NOMO-1 treated with DMSO at 0.1 percent for 48 hours (cell line): Measurements from ENCODE around the gene STK32B.
"Not testable (repeated sequence)": the region's sequence is repeated elsewhere in the genome, so short reads cannot be mapped to it uniquely, and the experiment has no call there.

Experiments used
- DNase-seq: peaks from one replicate; lab custom pipeline; 2025; ENCODE audit not compliant: unreplicated experiment; lab: John Stamatoyannopoulos, UW

STK32B gene

GRCh38 chr4:5157791-5158770, 106.8 kb downstream of the STK32B start:
- DNase-seq = no peak

- no peak for DNase-seq
Measured at GRCh38 chr4:5158825-5159224, 107.5 kb downstream of the STK32B start.

GRCh38 chr4:5160668-5161067, 109.4 kb downstream of the STK32B start:
- DNase-seq = no peak

GRCh38 chr4:5162909-5163508, 111.7 kb downstream of the STK32B start:
- DNase-seq = no peak

GRCh38 chr4:5164221-5164912, 113.1 kb downstream of the STK32B start:
- DNase-seq = no peak

DNA sequence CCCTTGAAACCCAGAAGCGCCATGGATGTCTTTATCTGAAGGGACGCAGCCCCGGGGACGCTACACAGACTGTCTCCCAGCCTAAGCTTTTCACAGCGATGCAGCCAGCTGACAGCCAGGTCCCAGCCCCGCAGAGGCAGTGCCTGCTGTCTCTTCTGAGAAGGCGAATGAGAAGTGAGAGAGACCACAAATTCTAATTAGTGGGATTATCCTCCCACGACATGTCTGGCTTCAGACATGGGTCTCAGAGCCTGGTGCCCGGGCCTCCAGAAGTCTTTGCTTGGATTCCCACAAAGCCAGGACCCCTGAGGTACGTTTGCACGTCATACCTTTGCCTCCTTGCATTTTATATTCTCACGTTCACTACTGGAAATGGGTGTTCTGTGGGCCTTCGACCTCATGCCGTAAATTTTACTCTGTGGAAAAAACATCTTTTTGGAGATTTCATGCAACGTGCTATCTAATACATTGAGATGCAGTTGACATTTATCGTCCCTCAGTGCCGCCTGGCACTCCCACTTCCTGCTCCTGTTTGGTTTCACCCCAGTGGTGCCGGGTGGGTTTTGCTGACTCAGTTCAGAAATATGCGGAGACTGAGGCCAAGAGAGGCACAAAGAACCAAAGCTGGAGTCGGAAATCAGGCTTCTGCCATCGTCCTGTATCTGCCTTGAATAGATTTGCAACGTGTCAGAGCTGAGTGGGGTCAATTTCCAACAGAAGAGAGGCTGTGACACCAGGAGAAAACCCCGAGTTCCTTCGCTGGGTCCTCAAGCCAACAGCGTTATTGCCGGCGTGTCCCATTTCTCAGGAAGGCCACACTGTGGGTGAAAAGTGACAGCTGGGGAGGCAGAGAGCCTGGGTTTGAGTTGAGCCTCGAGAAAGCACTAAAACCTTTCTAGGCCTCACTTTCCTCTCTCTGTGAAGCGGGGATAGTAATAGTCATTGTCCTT, 114.4 kb downstream of the STK32B start:
- no peak for DNase-seq

DNA sequence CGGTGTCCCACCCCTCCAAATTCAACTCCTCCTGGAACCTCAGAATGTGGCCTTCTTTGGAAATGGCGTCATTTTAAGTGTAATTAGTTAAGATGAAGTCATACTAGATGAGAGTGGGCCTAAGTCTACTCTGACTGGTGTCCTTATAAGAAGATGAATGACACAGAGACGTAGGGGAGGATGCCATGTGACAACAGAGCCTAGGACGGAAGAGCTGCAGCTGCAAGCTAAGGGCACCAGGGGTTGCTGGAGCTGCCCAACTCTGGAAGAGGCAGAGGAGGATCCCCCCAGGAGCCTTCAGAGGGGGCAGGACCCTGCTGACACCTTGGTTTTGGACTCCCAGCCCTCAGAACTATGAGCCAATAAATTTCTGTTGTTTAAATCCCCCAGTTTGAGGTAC, 115.1 kb downstream of the STK32B start:
- DNase-seq = no peak

DNA sequence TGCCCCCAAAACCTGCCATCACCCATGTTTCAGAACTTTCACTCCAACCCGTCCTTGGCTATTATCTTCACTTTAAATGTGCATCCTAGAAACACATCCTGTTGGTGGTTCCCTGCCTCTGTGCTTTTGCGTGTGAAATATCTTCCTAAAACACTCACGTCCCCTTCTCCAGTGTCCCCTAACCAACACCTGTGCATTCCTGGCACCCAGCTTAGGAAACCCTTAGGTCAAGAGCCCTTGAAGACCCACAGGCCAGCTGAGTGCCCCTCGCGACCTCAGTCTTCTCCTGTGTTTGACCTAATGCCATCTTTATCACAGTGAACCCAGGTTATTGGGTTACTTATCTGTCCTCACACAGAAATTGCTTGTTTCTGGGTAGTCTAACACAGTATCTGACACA, 117.6 kb downstream of the STK32B start:
- DNase-seq = no peak

DNA sequence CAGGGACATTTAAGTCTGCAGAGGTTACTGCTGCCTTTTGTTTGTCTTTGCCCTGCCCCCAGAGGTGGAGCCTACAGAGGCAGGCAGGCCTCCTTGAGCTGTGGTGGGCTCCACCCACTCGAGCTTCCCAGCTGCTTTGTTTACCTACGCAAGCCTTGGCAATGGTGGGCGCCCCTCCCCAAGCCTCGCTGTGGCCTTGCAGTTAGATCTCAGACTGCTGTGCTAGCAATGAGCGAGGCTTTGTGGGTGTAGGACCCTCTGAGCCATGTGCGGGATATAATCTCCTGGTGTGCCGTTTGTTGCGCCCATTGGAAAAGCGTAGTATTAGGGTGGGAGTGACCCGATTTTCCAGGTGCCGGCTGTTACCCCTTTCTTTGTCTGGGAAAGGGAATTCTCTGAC, 124.6 kb downstream of the STK32B start:
- not testable (repeated sequence) for DNase-seq

DNA sequence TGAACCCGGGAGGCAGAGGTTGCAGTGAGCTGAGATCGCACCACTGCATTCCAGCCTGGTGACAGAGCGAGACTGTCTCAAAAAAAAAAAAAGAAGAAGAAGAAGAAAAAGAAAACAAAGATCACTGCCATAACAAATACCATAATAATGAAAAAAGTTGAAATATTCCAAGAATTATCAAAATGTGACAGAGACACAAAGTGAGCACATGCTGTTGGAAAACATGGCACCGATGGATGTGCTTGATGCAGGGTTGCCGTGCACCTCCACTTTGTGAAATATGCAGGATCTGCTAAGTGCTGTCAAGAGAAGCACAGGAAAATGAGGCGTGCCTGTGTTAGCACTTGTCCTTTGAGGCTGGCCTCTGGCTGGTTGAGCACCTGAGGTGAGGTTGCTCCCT, 133.3 kb downstream of the STK32B start:
- DNase-seq = no peak

DNA sequence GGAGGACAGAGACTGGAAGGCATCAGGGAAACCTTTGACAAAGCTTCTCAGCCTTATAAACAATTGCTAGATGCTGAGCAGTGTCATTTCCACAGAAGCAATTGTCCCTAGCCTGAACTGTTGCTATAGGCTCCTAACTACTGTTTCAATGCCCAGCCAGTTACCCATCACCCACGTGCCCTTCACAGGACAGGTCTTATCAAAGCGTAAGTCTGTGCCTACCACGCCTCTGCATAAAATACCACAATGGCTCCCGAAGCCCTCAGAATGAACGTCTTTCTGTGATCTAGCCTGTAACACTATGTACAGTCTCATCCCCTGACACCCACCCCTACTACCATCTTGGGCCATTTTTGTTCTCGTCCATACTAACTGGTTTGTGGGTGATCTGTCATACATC, 134.3 kb downstream of the STK32B start:
- DNase-seq = no peak

DNA sequence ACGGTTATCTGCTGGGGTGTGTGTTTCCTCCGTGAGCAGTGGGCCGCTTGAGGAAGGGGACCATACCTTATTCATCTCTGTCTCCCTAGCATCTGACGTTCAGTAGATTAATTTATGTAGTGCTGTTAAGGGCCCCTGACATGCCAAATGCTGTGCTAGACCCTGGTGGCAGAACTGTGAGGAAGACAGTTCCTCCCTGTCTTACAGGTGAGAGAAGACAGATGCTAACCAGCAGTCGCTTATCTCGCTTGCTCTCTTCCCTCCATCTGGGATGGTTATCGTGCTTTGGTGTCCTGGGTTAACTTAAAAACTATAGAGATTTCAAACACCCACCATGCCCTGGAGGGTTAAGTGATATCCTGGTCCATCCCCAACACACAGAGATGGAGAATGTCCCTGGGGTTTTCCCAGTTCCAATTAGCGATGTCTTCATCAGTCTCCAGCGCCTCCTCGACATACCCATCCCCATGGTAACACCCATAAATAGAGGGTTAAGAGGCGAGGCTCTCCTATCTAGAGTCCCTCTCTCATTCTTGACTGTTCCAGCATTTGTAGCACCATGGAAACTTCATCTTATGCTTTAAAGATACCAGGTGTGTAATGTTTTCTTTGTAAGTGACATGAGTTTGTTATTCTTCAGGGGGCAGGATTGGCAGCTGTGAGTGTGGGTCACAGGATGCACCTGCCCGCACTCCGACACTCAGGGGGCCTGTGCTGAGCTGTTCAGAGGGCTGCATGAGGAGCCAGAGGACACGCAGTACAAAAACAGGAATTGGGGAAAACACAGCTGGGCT, 135.2 kb downstream of the STK32B start:
- no peak for DNase-seq

DNA sequence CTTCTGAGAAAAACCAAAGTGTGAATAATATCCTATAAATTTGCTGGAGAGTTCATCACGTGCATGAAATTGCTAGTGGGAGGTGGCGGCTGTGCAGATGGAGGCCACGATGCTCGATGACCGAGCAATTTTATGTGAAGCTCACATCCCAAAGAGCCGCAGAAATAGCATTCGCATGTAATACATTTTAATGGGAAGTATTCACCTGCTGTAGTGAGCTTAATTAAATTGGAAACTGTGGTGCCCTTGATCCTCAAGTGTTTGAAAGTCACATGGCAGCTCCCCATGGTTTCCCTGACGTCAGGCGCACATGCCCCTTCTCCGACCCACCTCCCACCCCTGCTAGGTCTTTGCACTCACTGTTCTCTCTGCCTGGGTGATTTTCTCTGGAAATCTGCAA, 136.8 kb downstream of the STK32B start:
- DNase-seq = no peak

DNA sequence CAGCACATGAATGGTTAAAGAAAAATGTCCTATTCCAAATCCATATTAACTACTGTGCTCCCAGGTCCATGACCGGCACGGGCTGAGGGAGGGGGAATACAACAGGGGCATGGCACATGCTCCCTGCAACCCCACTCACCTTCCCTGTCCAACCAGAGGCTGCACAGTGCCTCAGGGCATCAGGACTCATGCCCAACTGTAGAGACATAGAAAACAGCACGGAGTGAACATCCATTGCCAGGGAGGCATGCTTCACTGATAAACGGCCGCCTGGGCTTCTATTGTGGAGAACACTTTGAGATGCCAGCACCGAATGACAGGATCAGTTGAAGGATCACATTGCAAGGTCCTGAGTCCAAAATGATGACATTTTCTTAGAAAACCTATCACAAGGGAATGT, 140.6 kb downstream of the STK32B start:
- DNase-seq = no peak

GRCh38 chr4:5192271-5192670, 141.0 kb downstream of the STK32B start:
- DNase-seq = no peak

DNA sequence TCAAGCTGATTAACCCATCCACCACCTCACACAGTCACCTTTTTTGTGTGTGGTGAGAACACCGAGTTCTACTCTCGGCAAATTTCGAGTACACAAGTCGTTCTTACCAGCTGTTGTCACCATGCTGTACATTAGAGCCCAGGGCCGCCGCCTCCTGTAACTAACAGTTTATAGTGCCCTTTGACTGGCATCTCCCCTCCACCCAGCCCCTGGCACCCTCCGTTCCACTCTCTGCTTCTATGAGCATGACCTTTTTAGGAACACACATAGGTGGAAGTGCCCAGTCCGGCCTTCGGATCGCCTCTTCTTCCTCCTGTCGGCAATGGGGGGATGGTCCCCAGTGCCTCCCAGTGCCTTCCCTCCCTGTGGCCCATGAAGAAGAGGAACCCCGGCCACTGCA, 141.4 kb downstream of the STK32B start:
- no peak for DNase-seq

DNA sequence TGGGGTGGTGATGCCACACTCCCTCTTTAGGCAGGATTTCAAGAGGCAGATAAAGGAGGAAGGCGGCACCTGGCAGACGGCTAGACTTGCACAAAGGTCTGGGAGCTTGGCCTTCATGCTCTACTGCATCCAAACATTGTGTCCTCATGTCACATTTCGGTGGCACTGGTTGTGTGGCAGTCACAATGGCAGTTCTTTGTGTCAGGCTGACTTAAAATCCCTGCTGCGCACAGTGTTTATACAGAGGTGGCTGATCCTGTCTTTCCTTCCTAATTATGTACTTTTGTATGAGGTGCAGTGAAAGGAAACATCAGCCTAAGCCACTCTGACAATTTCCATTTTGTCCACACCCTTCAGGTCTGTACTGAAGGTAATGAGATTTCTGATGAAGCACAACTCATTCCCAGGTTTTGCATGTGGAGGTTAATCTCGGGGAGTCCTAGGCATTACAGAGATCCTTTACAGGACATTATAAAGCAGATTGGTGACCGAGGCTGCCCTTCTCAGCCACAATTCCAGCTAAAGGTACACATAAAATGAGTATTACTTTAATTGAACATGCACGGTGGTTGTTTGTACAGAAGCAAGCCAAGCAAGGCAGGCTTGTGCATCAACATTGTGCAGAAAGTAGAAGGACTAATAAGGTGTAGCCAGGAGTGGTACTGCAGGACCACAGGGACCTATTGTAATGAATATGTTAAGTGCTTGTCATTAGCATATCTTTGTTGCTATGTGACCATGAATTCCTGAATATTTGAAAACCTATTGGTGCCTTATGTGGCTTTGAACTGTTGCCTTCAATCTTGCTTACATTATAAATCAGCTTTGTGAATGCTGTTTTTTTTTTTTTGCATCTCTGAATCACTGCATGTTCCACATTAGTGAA, 147.6 kb downstream of the STK32B start:
- DNase-seq = no peak

DNA sequence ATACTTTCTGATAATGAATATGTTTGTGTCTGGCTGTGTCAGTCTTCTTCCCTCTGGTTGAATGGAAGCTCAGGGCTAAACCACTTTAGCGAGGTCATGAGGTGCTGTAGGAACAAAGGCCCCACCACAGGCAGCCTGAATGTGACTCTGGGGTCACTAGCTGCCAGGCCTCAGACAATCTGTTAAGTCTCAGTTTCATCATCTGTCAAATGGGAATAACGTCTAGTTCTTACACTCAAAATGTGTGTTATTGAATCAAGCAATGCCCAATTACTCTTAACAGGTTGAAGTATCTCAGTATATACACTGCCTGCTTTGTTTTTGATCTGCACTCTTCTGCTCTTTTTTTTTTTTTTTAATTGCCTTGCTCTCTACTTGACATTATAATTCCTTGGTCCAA, 148.6 kb downstream of the STK32B start:
- DNase-seq = no peak

- no peak for DNase-seq
Measured at GRCh38 chr4:5200513-5200912, 149.2 kb downstream of the STK32B start.
